HCEC 1CT (cell line): ENCODE measurements around the gene LLGL1.

Source experiments
- DNase-seq: peaks from one replicate; pipeline ENCODE4 v3.0.0-alpha.2; 2017

LLGL1 gene

GRCh38 chr17:18253947-18254821, 28.7 kb downstream of the LLGL1 start:
- DNase-seq, result no peak

GRCh38 chr17:18254888-18255649, 29.6 kb downstream of the LLGL1 start:
- DNase-seq, result no peak

GRCh38 chr17:18256351-18256750, 30.9 kb downstream of the LLGL1 start:
- DNase-seq, result no peak

- no peak for DNase-seq
These were observed 31.3 kb downstream of the LLGL1 start for GRCh38 chr17:18256776-18257175.

GRCh38 chr17:18257268-18257981, 32.0 kb downstream of the LLGL1 start:
- no peak for DNase-seq

GRCh38 chr17:18257982-18258355, 32.5 kb downstream of the LLGL1 start:
- peak; percentile 85 for DNase-seq

DNA sequence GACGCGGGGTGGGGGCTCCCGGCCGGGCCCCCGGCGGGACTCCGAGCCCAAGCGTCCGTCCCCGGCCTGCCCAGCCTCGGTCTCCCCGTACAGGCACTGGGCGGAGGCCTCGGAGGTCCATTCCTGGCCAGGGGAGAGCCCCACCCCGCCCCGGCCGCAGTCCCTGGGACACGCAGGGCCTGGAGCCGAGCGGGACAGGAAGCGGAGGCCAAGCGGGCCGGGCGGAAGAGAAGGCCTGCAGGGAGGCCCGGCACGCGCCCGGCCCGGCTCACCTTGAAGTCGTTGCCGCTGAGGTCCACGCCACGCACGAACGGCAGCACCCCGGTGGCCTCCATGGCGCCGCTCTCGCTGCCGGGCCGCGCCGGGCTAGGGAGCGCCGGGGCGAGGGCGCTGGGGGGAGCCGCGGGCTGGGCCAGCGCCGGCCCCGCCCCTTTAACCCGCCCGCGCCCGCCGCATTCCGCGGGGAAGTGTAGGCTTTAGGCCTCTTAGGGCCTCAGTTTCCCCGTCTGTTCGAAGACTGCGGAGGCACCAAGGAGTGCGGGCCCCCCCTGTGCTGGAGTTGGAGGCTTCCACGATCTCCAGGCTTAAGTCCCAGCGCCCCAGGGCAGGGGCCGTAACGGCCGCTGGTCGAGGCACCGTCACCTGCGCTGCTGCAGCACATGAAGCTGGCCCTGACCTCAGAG, 33.1 kb downstream of the LLGL1 start, which contains the start of gene FLII:
TSS of gene FLII (minus strand) at position 383 of the 683 bp plus-strand sequence. CDS start at position 335, 48 bp downstream.
- peak; percentile 43 for DNase-seq

DNA sequence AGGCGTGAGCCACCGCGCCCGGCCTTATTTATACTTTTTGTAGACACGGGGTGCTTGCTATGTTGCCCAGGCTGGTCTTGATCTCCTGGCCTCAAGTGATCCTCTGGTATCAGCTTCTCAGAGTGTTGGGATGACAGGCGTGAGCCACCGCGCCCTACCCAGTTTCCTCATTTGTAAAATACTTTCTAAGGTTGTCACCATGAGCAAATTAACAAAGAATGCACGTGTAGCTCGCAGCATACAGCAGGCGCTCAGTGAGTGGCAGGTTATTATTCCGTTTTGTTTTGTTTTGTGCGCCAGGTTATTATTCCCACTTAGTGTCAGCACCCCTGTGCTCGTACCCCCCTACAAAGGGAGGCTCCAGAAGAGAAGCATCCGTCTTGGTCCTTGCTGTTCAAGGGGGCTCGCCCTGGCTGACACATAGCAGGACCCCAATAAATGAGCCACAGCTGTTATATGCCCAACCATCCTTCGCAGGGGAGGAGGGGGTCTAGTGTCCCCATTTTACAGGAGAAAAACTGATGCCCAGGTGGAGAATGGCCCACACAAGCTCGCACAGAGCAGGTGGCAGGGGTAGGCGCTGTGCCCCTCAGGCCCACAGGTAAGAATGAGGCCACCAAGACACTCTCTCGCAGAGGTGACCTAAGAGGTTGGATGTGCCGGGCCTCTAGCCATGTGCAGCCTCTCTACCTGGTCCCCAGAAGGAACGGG, 34.3 kb downstream of the LLGL1 start:
- DNase-seq, result peak; percentile 58

GRCh38 chr17:18260332-18261145, 35.1 kb downstream of the LLGL1 start, which contains the start of gene MIEF2:
TSS of gene MIEF2 (plus strand) at chr17:18260662. CDS start at chr17:18262721, 2,059 bp downstream.
- peak; percentile 93 for DNase-seq

- peak; percentile 45 for DNase-seq
These were observed 35.7 kb downstream of the LLGL1 start for GRCh38 chr17:18261146-18261515.

- DNase-seq, result no peak
These were observed 36.2 kb downstream of the LLGL1 start for GRCh38 chr17:18261659-18262058.

DNA sequence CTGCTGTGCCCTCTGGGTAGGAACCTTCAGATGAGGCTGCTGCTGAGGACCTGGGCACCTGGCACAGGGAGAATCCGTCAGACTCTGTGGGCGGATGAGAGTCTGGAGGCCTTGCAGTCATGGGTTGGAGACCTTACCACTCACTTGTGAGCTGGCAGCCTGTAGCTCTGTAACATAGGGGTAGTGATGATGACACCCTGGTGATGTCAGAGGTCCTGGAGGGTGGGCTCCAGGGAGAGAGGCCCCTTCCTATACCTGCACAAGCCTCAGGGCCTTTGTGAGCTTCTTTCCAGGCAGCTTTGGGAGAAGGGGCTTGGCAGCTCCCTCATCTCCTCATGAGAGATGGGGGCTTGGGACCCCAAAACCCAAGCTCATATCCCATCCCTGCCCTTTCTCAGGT, 36.7 kb downstream of the LLGL1 start:
- no peak for DNase-seq

DNA sequence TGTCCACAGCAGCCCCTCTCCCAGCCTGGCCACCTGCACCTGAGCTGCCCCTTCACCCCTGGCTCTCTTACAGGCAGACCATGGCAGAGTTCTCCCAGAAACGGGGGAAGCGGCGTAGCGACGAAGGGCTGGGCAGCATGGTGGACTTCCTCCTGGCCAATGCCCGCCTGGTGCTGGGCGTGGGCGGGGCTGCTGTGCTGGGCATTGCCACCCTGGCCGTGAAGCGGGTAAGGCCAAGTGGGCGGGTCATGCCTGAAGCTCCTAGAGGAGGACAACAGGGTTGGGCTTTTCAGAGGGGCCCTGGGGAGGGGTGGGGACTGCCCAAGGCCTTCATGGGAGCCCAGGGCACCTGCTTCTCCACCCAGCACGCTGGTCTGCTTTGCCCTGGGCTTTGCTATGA, 37.2 kb downstream of the LLGL1 start:
- no peak for DNase-seq

DNA sequence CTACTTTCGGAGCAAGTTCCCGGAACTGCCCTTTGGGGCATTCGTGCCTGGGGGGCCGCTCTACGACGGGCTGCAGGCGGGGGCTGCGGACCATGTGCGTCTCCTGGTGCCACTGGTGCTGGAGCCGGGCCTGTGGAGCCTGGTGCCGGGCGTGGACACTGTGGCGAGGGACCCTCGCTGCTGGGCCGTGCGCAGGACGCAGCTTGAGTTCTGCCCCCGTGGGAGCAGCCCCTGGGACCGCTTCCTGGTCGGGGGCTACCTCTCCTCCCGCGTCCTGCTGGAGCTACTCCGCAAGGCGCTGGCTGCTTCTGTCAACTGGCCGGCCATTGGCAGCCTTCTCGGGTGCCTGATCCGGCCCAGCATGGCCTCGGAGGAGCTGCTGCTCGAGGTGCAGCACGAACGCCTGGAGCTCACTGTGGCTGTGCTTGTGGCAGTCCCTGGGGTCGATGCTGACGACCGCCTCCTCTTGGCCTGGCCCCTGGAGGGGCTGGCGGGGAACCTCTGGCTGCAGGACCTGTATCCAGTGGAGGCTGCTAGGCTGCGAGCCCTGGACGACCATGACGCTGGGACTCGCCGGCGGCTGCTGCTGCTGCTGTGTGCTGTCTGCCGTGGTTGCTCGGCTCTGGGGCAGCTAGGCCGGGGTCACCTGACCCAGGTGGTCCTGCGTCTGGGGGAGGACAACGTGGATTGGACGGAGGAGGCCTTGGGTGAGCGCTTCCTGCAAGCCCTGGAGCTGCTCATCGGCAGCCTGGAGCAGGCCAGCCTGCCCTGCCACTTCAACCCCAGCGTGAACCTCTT, 38.6 kb downstream of the LLGL1 start:
- DNase-seq, result no peak

DNA sequence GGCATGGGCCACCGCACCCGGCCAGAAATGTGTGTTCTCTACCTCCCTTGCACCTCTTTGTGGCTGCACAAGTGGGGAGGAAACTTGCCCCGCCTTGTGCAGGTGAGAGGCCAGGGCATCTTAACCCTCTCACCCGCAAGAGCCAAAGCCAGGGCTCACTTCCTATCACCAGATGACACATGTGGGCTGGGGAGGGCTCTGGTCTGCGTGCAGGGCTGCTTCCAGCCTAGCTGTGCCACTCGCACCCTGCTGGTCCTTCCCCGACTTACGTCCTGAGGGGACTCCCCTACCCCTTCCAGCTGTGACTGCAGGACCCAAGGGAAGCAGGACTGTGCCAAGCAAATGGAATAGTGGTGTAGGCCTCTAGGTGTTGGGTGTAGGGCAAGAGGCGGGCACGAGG, 41.9 kb downstream of the LLGL1 start:
- no peak for DNase-seq

GRCh38 chr17:18267927-18268711, 42.7 kb downstream of the LLGL1 start:
- no peak for DNase-seq

GRCh38 chr17:18270046-18270931, 44.9 kb downstream of the LLGL1 start:
- no peak for DNase-seq

DNA sequence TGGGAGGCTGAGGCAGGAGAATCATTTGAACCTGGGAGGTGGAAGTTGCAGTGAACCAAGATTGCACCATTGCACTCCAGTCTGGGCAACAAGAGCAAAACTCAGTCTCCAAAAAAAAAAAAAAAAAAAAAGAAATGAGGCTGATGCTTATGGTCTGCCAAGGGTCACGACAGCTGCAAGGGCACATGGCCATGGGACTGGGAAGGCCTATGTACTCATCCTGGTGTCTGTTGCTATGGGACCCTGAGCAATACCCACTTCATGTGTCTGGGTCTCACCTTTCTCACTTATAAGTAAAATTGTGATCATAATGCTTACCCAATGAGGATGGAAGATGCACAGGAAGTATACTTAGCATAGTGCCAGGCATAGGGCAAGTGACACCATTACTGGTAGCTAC, 51.6 kb downstream of the LLGL1 start:
- no peak for DNase-seq
